ENCODE measurements around the gene HIVEP1. TPM values are rescaled to one million over a fixed set of nuclear protein-coding genes. Genes with fewer than 3 reads are reported as not detected.

HIVEP1 gene
- total and polyA plus RNA-seq, 2 of the 8 experiments (the other 6 are each of a cell fraction or from before 2014, with no cell fraction given), result 22.6 to 23.1 TPM

DNA sequence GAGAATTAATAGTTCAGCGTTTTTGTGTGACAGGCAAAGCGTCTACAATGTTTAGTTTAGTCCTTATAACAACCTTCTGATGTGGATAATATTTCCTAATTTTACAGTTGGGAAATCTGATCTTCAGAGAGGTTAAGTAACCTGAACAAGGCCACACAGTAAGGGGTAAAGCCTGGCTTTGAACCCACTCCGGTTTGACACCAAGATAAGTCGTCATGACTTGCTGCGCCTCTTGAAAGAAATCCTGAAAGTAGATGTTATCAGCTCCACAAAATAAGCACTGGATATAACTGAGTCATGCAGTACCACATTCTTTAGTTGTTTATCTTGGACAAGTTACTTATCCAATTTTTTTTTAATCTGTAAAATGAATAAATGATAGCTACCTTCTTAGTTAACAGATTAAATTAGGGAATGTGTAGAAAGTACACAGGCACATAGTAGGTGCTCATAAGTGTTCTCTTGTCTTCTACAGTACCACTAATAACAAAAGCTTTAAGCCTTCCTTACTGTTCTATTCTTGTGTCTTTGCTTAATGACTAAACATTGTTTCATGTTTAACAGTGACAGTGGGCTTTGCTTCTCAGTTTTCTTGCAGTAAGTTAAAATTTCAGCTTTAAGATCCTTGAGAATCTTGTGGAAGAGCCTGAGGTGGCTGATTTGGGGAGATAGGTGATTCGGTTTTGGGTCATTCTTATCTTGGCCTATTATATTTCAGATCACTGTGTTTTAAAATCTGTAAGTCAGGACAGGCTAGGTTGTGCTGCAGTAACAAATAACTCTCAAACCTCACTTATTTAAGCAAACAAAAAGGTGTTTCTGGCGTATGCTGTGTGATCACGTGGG lies 2.1 kb downstream of the HIVEP1 start:
- no peak overlapping the region for H2BK12ac ChIP-seq (ENCODE audit: low read depth, low read length)
- no peak overlapping the region for H4K5ac ChIP-seq (ENCODE audit: insufficient read length, low read depth, low read length)
- H4K8ac ChIP-seq (ENCODE audit: extremely low read depth, insufficient read depth, low read length), result no peak overlapping the region
- no peak overlapping the region for H3K9ac ChIP-seq (replicated peaks in 1 of 4; ENCODE audit: extremely low read depth in 1 of 4, low read depth in 3 of 4, low read length in 3 of 4)
- H3K79me1 ChIP-seq (ENCODE audit: low read depth, low read length), result peaks cover 5% of the 10 kb centered on the region
- no peak overlapping the region for H3K4ac ChIP-seq (replicated peaks; ENCODE audit: insufficient read length, low read depth, low read length)
- no peak overlapping the region for H3K18ac ChIP-seq (ENCODE audit: extremely low read depth, low read length)
- no peak overlapping the region for H2AFZ ChIP-seq (ENCODE audit: low read length)
- peak overlapping the region in 1 of 4 experiments; percentile 79; a peak in 2 of 8 replicates for H3K4me3 ChIP-seq (ENCODE audit: extremely low read depth in 1 of 4, insufficient read depth in 2 of 4, low read depth in 3 of 4, low read length in 4 of 4)
- no peak overlapping the region for H3K27ac ChIP-seq (ENCODE audit: low read depth, low read length)
- DNase-seq (ENCODE audit: low read depth in 1 of 2, low spot score in 2 of 2), result no peak
- H4K91ac ChIP-seq (replicated peaks; ENCODE audit: insufficient read length, low read length), result no peak overlapping the region
- peaks cover 6% of the 10 kb centered on the region for H3K23me2 ChIP-seq (ENCODE audit: low read depth, low read length)
- H3K9me3 ChIP-seq (ENCODE audit: insufficient read depth in 2 of 2, low read depth in 1 of 2, low read length in 1 of 2), result peaks cover 0 to 6% of the 10 kb centered on the region in 2 experiments; a peak in 3 of 4 replicates
- no peak overlapping the region for H2BK5ac ChIP-seq (ENCODE audit: low read depth, low read length)
- H3K14ac ChIP-seq (ENCODE audit: insufficient read length), result no peak overlapping the region
- H3K36me3 ChIP-seq (ENCODE audit: control insufficient read depth in 2 of 4, insufficient read depth in 4 of 4, low read length in 3 of 4), result peaks cover 5 to 28% (median 18%) of the 10 kb centered on the region in 4 experiments; a peak in 7 of 8 replicates
- no peak overlapping the region for H2BK120ac ChIP-seq (replicated peaks; ENCODE audit: low read depth, low read length)
- H4K20me1 ChIP-seq (replicated peaks in 1 of 2; ENCODE audit: control insufficient read depth in 1 of 2, insufficient read depth in 2 of 2, low read length in 2 of 2), result no peaks in the 10 kb centered on the region
- peaks cover 19 to 59% of the 10 kb centered on the region in 2 experiments for H3K79me2 ChIP-seq (ENCODE audit: control insufficient read depth in 1 of 2, insufficient read depth in 2 of 2, low read length in 2 of 2)
- FAIRE-seq, result no peak
- H2BK20ac ChIP-seq (ENCODE audit: low read length), result no peak overlapping the region
- ChIA-PET CTCF (ENCODE audit: partially characterized antibody) (interaction anchor here (1.0 to 1.7 kb wide), 5 partner anchors 10 to 380 kb away, joined by 3 to 4 read pairs (median 3); no protein-coding TSS in a partner anchor), POLR2A (ENCODE audit: partially characterized antibody) (interaction anchor here (1.2 kb wide), 1 partner anchor 14 kb away, joined by 3 read pairs; no protein-coding TSS in a partner anchor)
- TF ChIP-seq, protein P1, sequence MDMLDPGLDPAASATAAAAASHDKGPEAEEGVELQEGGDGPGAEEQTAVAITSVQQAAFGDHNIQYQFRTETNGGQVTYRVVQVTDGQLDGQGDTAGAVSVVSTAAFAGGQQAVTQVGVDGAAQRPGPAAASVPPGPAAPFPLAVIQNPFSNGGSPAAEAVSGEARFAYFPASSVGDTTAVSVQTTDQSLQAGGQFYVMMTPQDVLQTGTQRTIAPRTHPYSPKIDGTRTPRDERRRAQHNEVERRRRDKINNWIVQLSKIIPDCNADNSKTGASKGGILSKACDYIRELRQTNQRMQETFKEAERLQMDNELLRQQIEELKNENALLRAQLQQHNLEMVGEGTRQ (IDR thresholded peaks at IDR 0.05; ENCODE audit: low read length), result no peak
- TF ChIP-seq SP4 (IDR thresholded peaks at IDR 0.05; ENCODE audit: low read length) (no peak), SUZ12 (IDR thresholded peaks at IDR 0.05; ENCODE audit: low read length) (no peak), KDM1A (IDR thresholded peaks at IDR 0.05; ENCODE audit: borderline replicate concordance, low read length) (peak; percentile 68; the same call in 1 of the 2 replicates)
- TF ChIP-seq, protein P2, sequence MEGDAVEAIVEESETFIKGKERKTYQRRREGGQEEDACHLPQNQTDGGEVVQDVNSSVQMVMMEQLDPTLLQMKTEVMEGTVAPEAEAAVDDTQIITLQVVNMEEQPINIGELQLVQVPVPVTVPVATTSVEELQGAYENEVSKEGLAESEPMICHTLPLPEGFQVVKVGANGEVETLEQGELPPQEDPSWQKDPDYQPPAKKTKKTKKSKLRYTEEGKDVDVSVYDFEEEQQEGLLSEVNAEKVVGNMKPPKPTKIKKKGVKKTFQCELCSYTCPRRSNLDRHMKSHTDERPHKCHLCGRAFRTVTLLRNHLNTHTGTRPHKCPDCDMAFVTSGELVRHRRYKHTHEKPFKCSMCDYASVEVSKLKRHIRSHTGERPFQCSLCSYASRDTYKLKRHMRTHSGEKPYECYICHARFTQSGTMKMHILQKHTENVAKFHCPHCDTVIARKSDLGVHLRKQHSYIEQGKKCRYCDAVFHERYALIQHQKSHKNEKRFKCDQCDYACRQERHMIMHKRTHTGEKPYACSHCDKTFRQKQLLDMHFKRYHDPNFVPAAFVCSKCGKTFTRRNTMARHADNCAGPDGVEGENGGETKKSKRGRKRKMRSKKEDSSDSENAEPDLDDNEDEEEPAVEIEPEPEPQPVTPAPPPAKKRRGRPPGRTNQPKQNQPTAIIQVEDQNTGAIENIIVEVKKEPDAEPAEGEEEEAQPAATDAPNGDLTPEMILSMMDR (IDR thresholded peaks at IDR 0.05; ENCODE audit: control extremely low read depth in 1 of 3, insufficient read depth in 1 of 3, low read depth in 1 of 3, low read length in 3 of 3), result no peak
- H3K27me3 ChIP-seq (replicated peaks in 1 of 4; ENCODE audit: control insufficient read depth in 3 of 4, extremely low read depth in 1 of 4, insufficient read depth in 3 of 4, low read length in 3 of 4), result no peaks in the 10 kb centered on the region
- peaks cover 2 to 11% (median 5%) of the 10 kb centered on the region in 4 experiments; a peak in 3 of 7 replicates for H3K4me1 ChIP-seq (replicated peaks in 1 of 4; ENCODE audit: control insufficient read depth in 3 of 4, insufficient read depth in 4 of 4, low read length in 3 of 4)
- H3K23ac ChIP-seq (ENCODE audit: insufficient read length), result no peak overlapping the region
- 80% methylated on average over 8 of the region's 8 CpGs; no CpG with 5 or more reads in 1 of the 2 experiments for WGBS, 2 experiments (ENCODE audit: extremely low coverage in 1 of 2, insufficient coverage in 1 of 2, insufficient read length in 1 of 2, insufficient replicate concordance in 2 of 2, low coverage in 1 of 2, low lambda C conversion rate in 2 of 2, missing lambda C conversion rate in 1 of 2)
- peak overlapping the region; percentile 88 to 95; a peak in 3 of 4 replicates for H3K4me2 ChIP-seq (ENCODE audit: insufficient read depth in 1 of 2, low read depth in 2 of 2, low read length in 2 of 2)
- H2AK5ac ChIP-seq (ENCODE audit: low read depth, low read length), result no peak overlapping the region
- no peak overlapping the region for H2BK15ac ChIP-seq (ENCODE audit: low read length)
- H3K56ac ChIP-seq (replicated peaks; ENCODE audit: insufficient read length, low read depth, low read length), result no peak overlapping the region
